ENCODE results near the gene TOMM70. TPM values are rescaled to one million over a fixed set of nuclear protein-coding genes. Genes with fewer than 3 reads are reported as not detected.
"Not testable (repeated sequence)": the region's sequence is repeated elsewhere in the genome, so short reads cannot be mapped to it uniquely, and the experiment has no call there.

The TOMM70 gene
- total and polyA plus RNA-seq, 3 donors from 2014 or later = 32.9 to 43.3 (median 35.4) TPM

- H3K4me1 ChIP-seq = peaks cover 8% of the 10 kb centered on the region
- H3K4me3 ChIP-seq = peak overlapping the region; percentile 63 to 78
- no peak for TF ChIP-seq POLR2A (IDR thresholded peaks at IDR 0.05)
- intact Hi-C loops (cut with DNase I; ENCODE audit: low total_unique reads) = no loop called here
- no peaks in the 10 kb centered on the region for H3K36me3 ChIP-seq (ENCODE audit: low read depth, missing control alignments)
- WGBS, 2 donors = 22 to 25% methylated on average over 14 of the region's 14 CpGs
- DNase-seq = peak; percentile 17
- H3K27ac ChIP-seq = peak overlapping the region; percentile 51 to 88
- H3K27me3 ChIP-seq = no peaks in the 10 kb centered on the region
- H3K9me3 ChIP-seq = no peaks in the 10 kb centered on the region
Measured at GRCh38 chr3:100333970-100334487, 66.9 kb downstream of the TOMM70 start.

- intact Hi-C loops (cut with DNase I; ENCODE audit: low total_unique reads) = no loop called here
- no peaks in the 10 kb centered on the region for H3K9me3 ChIP-seq
- peaks cover 8% of the 10 kb centered on the region for H3K4me1 ChIP-seq
- no peak for TF ChIP-seq POLR2A (IDR thresholded peaks at IDR 0.05)
- no peak for TF ChIP-seq CTCF (IDR thresholded peaks at IDR 0.05)
- H3K36me3 ChIP-seq (ENCODE audit: low read depth, missing control alignments) = no peaks in the 10 kb centered on the region
- H3K4me3 ChIP-seq = no peak overlapping the region
- no peak overlapping the region for H3K27ac ChIP-seq
- no peak for DNase-seq
- no peaks in the 10 kb centered on the region for H3K27me3 ChIP-seq
Measured at GRCh38 chr3:100333051-100333450, 67.8 kb downstream of the TOMM70 start.

GRCh38 chr3:100331660-100332059 lies 69.2 kb downstream of the TOMM70 start:
- 87 to 93% methylated on average over 4 of the region's 4 CpGs for WGBS, 2 donors
- H3K9me3 ChIP-seq = no peaks in the 10 kb centered on the region
- H3K27ac ChIP-seq = no peak overlapping the region
- DNase-seq = no peak
- intact Hi-C loops (cut with DNase I; ENCODE audit: low total_unique reads) = no loop called here
- no peak for TF ChIP-seq CTCF (IDR thresholded peaks at IDR 0.05)
- no peak for TF ChIP-seq POLR2A (IDR thresholded peaks at IDR 0.05)
- no peak overlapping the region for H3K4me3 ChIP-seq
- no peaks in the 10 kb centered on the region for H3K27me3 ChIP-seq
- H3K36me3 ChIP-seq (ENCODE audit: low read depth, missing control alignments) = no peaks in the 10 kb centered on the region
- peaks cover 8% of the 10 kb centered on the region for H3K4me1 ChIP-seq

- DNase-seq = no peak
- Histone ChIP-seq H3K36me3 (ENCODE audit: low read depth, missing control alignments) (no peaks in the 10 kb centered on the region), H3K9me3 (no peaks in the 10 kb centered on the region), H3K27me3 (no peaks in the 10 kb centered on the region), H3K27ac (no peak overlapping the region), H3K4me3 (no peak overlapping the region), H3K4me1 (peaks cover 6% of the 10 kb centered on the region)
- TF ChIP-seq CTCF (IDR thresholded peaks at IDR 0.05) (no peak), POLR2A (IDR thresholded peaks at IDR 0.05) (no peak)
- intact Hi-C loops (cut with DNase I; ENCODE audit: low total_unique reads) = no loop called here
- WGBS, 2 donors = 91% methylated on average over 5 of the region's 5 CpGs
Measured at GRCh38 chr3:100330651-100331050, 70.2 kb downstream of the TOMM70 start.

GRCh38 chr3:100329800-100330489 lies 70.9 kb downstream of the TOMM70 start:
- intact Hi-C loops (cut with DNase I; ENCODE audit: low total_unique reads) = no loop called here
- Histone ChIP-seq H3K36me3 (ENCODE audit: low read depth, missing control alignments) (no peaks in the 10 kb centered on the region), H3K4me3 (no peak overlapping the region), H3K4me1 (no peaks in the 10 kb centered on the region), H3K27ac (no peak overlapping the region), H3K9me3 (no peaks in the 10 kb centered on the region), H3K27me3 (no peaks in the 10 kb centered on the region)
- DNase-seq = no peak
- WGBS, 2 donors = 82 to 84% methylated on average over 4 of the region's 4 CpGs
- TF ChIP-seq POLR2A (IDR thresholded peaks at IDR 0.05) (no peak), CTCF (IDR thresholded peaks at IDR 0.05) (no peak)

GRCh38 chr3:100327377-100327776 lies 73.5 kb downstream of the TOMM70 start:
- H3K27ac ChIP-seq; intact Hi-C loops (cut with DNase I; ENCODE audit: low total_unique reads); H3K36me3 ChIP-seq (ENCODE audit: low read depth, missing control alignments); H3K9me3 ChIP-seq; H3K4me3 ChIP-seq; H3K4me1 ChIP-seq; H3K27me3 ChIP-seq; DNase-seq: not testable (repeated sequence)
- 91 to 97% methylated on average over 5 of the region's 5 CpGs for WGBS, 2 donors
